Mammary epithelial cell (primary cell): ENCODE results near the gene CYP11A1.

Experiments
- CTCF ChIP-seq, 2 donors: IDR thresholded peaks in 1 of 2; conservative IDR thresholded peaks in 1 of 2; 2 replicates each; pipeline ENCODE4 v1.5.1; 2011 to 2012; ENCODE audit warnings: inconsistent platforms in 2 of 2, low read length in 2 of 2, mild to moderate bottlenecking in 2 of 2, control low read depth in 1 of 2, low read depth in 1 of 2; ENCODE audit not compliant: insufficient read depth in 1 of 2; ENCODE audit errors: extremely low read depth in 1 of 2
- EZH2 ChIP-seq: IDR thresholded peaks from 2 replicates; pipeline ENCODE4 v1.6.1; 2012; ENCODE audit warnings: low read length, inconsistent platforms, borderline replicate concordance

- TF ChIP-seq CTCF (conservative IDR thresholded peaks at IDR 0.05 in 1 of 2, IDR thresholded peaks at IDR 0.05 in 1 of 2; ENCODE audit: extremely low read depth in 1 of 2, insufficient read depth in 1 of 2, low read depth in 1 of 2, low read length in 2 of 2) (no peak), EZH2 (no peak)
These were observed 31.7 kb upstream of the CYP11A1 start for GRCh38 chr15:74399100-74399499.
